PFSK-1 (cell line): ENCODE measurements around the gene CMYA5.

ENCODE experiments used
- FOXP2 ChIP-seq: optimal IDR thresholded peaks from 2 replicates; pipeline ENCODE3; 2011; ENCODE audit warnings: borderline replicate concordance, control low read depth, inconsistent platforms; ENCODE audit not compliant: insufficient read depth; ENCODE audit errors: extremely low read length, extremely low read depth
- POLR2AphosphoS5 ChIP-seq: IDR thresholded peaks from 2 replicates; pipeline ENCODE4 v1.6.1; 2012; ENCODE audit warnings: low read depth, mild to moderate bottlenecking, control low read depth, low read length, moderate library complexity
- REST ChIP-seq, 2 experiments: IDR thresholded peaks; 2 replicates each; pipeline versions ENCODE4 v1.6.1 to v1.8.0; 2011 to 2012; ENCODE audit warnings: low read depth in 2 of 2, low read length in 2 of 2, control low read depth in 1 of 2, inconsistent platforms in 1 of 2, mild to moderate bottlenecking in 1 of 2, moderate library complexity in 1 of 2; ENCODE audit not compliant: insufficient read depth in 1 of 2
- SIN3A ChIP-seq: IDR thresholded peaks from 2 replicates; pipeline ENCODE4 v1.6.1; 2012; ENCODE audit warnings: mild to moderate bottlenecking, low read length, moderate library complexity, borderline replicate concordance; ENCODE audit not compliant: insufficient read depth
- TAF1 ChIP-seq: IDR thresholded peaks from 2 replicates; pipeline ENCODE4 v1.6.1; 2012; ENCODE audit warnings: low read length, control low read depth, borderline replicate concordance; ENCODE audit not compliant: insufficient read depth

Gene CMYA5

DNA sequence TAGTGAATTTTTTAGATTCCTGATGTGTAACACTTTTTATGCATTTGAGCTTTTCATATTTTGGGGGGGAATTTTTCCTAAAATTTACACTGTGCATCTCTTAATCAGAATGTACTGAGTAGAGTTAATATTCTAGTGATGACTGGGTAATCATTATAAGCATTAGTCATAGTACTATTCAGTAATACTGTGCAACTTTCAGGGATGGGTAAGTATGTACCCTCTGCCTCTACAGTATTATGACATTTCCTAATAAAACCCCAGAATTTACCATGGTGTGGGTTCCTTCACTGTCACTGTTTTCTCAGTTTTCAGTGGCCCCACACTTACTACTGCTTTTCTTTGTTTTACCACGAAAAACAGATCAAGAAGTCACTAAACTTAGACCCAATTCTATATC, 2.8 kb upstream of the CMYA5 start:
- TF ChIP-seq FOXP2 (no peak), SIN3A (no peak), TAF1 (no peak), POLR2AphosphoS5 (no peak), REST (IDR thresholded peaks at IDR 0.05; ENCODE audit: insufficient read depth in 1 of 2, low read depth in 2 of 2, low read length in 2 of 2) (no peak)

- TF ChIP-seq REST (IDR thresholded peaks at IDR 0.05; ENCODE audit: insufficient read depth in 1 of 2, low read depth in 2 of 2, low read length in 2 of 2) (no peak), POLR2AphosphoS5 (no peak), TAF1 (no peak), SIN3A (no peak), FOXP2 (no peak)
These were observed 1.7 kb upstream of the CMYA5 start for GRCh38 chr5:79687889-79688288.

DNA sequence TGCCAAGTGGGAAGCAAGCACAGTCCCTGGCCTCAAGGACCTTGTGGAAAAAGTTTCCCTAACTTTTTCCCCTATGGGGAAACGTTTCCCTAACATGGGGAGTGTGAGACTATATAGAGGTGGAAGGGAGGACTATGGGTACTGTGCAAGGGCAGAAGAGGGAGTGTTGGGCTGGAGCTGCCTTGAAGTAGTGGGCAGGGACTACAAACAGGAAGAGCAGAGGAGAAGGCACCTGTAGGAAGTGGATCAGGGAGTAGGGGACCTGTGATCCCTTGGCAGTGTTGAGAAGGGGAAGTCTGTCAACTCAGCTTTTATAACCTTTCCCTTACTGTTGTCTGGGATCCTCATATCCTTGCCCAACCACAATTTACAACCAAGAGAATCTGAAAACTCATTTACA, 1.4 kb downstream of the CMYA5 start:
- TF ChIP-seq TAF1 = no peak
- no peak for TF ChIP-seq FOXP2
- no peak for TF ChIP-seq SIN3A
- no peak for TF ChIP-seq REST (IDR thresholded peaks at IDR 0.05; ENCODE audit: insufficient read depth in 1 of 2, low read depth in 2 of 2, low read length in 2 of 2)
- TF ChIP-seq POLR2AphosphoS5 = no peak

GRCh38 chr5:79692596-79692995, 3.0 kb downstream of the CMYA5 start:
- TF ChIP-seq SIN3A = no peak
- TF ChIP-seq POLR2AphosphoS5 = no peak
- TF ChIP-seq FOXP2 = no peak
- no peak for TF ChIP-seq REST (IDR thresholded peaks at IDR 0.05; ENCODE audit: insufficient read depth in 1 of 2, low read depth in 2 of 2, low read length in 2 of 2)
- TF ChIP-seq TAF1 = no peak

DNA sequence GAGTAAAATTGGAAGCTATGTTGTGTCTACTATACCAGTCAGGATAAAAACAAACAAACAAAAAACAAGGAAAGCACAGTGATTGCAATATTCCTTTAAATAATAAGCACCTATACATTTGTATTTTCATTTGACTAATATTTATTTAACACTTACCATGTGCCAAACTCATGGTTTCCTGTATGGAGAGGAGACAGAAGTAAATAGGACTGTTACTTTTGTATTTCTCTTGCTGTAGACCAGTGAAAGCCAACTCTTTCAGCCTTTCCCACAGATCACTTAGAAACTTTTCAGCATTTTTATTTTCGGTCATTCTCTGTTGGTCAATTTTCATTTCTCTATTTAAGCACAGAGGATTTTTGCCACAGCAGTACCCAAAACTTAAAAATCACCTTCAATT, 4.5 kb downstream of the CMYA5 start:
- TF ChIP-seq FOXP2 = no peak
- TF ChIP-seq TAF1 = no peak
- TF ChIP-seq SIN3A = no peak
- no peak for TF ChIP-seq POLR2AphosphoS5
- no peak for TF ChIP-seq REST (IDR thresholded peaks at IDR 0.05; ENCODE audit: insufficient read depth in 1 of 2, low read depth in 2 of 2, low read length in 2 of 2)
